ENCODE measurements around the gene OBP2B.
"Not testable (repeated sequence)": the region's sequence is repeated elsewhere in the genome, so short reads cannot be mapped to it uniquely, and the experiment has no call there.

DNA sequence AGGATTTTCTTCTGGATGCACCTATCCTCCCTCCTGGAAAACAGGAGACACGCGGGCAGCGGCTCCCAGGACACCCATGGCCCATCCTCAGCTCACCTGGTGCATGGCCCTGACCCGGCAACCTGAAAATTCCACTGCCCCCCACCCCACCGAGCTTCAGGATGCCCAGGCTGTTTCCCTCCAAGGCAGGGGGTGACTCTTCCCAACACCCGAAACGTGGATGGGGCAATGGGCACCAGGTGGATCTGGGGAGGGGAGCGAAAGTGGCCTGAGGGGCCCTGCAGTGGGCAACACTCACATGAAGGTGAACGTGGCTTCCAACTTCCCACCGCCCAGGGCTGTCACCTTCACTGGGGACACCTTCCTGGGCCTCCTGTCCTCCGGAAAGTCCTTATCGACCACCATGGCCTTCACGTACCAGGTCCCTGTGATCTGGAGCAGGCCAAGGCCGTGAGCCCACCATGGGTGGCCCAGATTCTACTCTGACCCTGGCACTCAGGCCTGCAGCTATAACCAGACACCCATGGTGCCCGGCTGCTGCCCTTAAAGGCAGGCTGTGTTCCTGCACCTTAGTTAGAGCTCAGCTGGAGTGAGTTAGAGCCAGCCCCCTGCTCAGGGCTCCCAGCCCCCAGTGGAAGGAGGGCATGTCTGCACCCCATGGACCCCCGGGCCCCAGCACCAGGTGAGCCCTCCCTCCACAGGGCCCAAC is 725 bp downstream of the OBP2B start:
- TF ChIP-seq CTCF (conservative IDR thresholded peaks at IDR 0.05; ENCODE audit: low read length); EZH2phosphoT487 (IDR thresholded peaks at IDR 0.05; ENCODE audit: borderline replicate concordance, low read depth, low read length): not testable (repeated sequence)
